Breast epithelium (tissue), 4 donors: ENCODE measurements around the gene GCG. TPM values are rescaled to one million over a fixed set of nuclear protein-coding genes. Genes with fewer than 3 reads are reported as not detected.

Source experiments
- DNase-seq, 2 donors: peaks; one replicate each; pipeline ENCODE4 v3.0.0-alpha.2; 2019; ENCODE audit warnings: low spot score in 2 of 2
- H3K27ac ChIP-seq, 2 donors: fragments of 200-600 bp; sonication (generic) in 1 of 2; one replicate each; pipeline ENCODE4 v1.5.1; 2016 to 2019; ENCODE audit warnings: mild to moderate bottlenecking in 1 of 2
- H3K27me3 ChIP-seq, 2 donors: fragments of 200-600 bp; sonication (generic) in 1 of 2; one replicate each; pipeline versions ENCODE4 v1.5.1 to v1.6.0; 2017 to 2019; ENCODE audit warnings: control low read depth in 1 of 2, mild to moderate bottlenecking in 1 of 2
- H3K36me3 ChIP-seq: fragments of 200-600 bp; one replicate; pipeline ENCODE4 v1.5.1; 2019
- H3K4me1 ChIP-seq, 2 donors: fragments of 200-600 bp; sonication (generic); one replicate each; pipeline ENCODE4 v1.5.1; 2016 to 2019; ENCODE audit warnings: control low read depth in 1 of 2
- H3K4me3 ChIP-seq, 3 donors: fragments of 200-600 bp; sonication (generic); 1 replicate in 2 of 3; 2 replicates in 1 of 3; pipeline ENCODE4 v1.5.1; 2016 to 2019; ENCODE audit warnings: mild to moderate bottlenecking in 3 of 3, moderate library complexity in 2 of 3
- H3K9me3 ChIP-seq, 2 donors: fragments of 200-600 bp; sonication (generic) in 1 of 2; one replicate each; pipeline ENCODE4 v1.5.1; 2016 to 2019; ENCODE audit warnings: control low read depth in 1 of 2
- POLR2A ChIP-seq: fragments of 450-650 bp; IDR thresholded peaks from one replicate; pipeline ENCODE4 v1.6.1; 2016; ENCODE audit warnings: antibody characterized with exemption, mild to moderate bottlenecking, moderate library complexity
- POLR2AphosphoS5 ChIP-seq, 3 donors: sonication (generic); formaldehyde crosslinking; IDR thresholded peaks; one replicate each; pipeline ENCODE4 v1.6.1; 2017; ENCODE audit warnings: antibody characterized with exemption in 3 of 3
- intact Hi-C: fragments of 100-400 bp; cut with DNase I; formaldehyde crosslinking; loops from one replicate; pipeline ENCODE4 v1.15.1; 2023; ENCODE audit warnings: low total_unique reads
- total RNA-seq, 3 donors: library from RNA; depleted of rRNA; stranded (reverse); fragments of >200 nt; gene quantifications; one replicate each; pipeline ENCODE4 v1.1.0, GENCODE V29; 2016
- TF ChIP-seq, protein P1 (sequence below), 3 donors: fragments of 450-650 bp; IDR thresholded peaks; one replicate each; pipeline ENCODE4 v1.5.1; 2016 to 2017; ENCODE audit warnings: antibody characterized with exemption in 3 of 3, mild to moderate bottlenecking in 3 of 3, moderate library complexity in 3 of 3

Gene GCG
- total RNA-seq, 3 donors from 2014 or later: not detected

DNA sequence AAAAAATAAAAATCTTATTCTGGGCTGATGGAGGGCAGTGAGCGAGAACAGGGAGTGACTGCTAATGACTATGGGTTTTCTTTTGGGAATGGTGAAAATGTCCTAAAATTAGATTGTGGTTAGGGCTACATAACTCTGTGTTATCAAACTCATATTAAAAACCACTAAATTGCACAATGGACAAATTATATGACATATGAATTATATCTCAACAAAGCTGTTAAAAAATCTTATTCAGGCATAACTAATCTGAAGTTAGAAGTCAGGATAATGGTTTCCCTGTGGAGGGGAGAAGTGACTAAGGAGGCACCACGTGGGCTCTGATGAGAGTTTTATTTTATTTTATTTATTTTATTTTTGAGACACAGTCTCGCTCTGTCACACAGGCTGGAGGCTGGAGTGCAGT lies 45.9 kb downstream of the GCG start:
- Histone ChIP-seq H3K9me3 (no peaks in the 10 kb centered on the region), H3K27me3 (no peaks in the 10 kb centered on the region), H3K27ac (no peak overlapping the region), H3K4me3 (no peak overlapping the region), H3K4me1 (no peaks in the 10 kb centered on the region), H3K36me3 (no peaks in the 10 kb centered on the region)
- no peak for DNase-seq
- intact Hi-C loops: no loop called here
- TF ChIP-seq POLR2A (no peak), POLR2AphosphoS5 (IDR thresholded peaks at IDR 0.05) (no peak)
- TF ChIP-seq, protein P1, sequence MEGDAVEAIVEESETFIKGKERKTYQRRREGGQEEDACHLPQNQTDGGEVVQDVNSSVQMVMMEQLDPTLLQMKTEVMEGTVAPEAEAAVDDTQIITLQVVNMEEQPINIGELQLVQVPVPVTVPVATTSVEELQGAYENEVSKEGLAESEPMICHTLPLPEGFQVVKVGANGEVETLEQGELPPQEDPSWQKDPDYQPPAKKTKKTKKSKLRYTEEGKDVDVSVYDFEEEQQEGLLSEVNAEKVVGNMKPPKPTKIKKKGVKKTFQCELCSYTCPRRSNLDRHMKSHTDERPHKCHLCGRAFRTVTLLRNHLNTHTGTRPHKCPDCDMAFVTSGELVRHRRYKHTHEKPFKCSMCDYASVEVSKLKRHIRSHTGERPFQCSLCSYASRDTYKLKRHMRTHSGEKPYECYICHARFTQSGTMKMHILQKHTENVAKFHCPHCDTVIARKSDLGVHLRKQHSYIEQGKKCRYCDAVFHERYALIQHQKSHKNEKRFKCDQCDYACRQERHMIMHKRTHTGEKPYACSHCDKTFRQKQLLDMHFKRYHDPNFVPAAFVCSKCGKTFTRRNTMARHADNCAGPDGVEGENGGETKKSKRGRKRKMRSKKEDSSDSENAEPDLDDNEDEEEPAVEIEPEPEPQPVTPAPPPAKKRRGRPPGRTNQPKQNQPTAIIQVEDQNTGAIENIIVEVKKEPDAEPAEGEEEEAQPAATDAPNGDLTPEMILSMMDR (IDR thresholded peaks at IDR 0.05): no peak

DNA sequence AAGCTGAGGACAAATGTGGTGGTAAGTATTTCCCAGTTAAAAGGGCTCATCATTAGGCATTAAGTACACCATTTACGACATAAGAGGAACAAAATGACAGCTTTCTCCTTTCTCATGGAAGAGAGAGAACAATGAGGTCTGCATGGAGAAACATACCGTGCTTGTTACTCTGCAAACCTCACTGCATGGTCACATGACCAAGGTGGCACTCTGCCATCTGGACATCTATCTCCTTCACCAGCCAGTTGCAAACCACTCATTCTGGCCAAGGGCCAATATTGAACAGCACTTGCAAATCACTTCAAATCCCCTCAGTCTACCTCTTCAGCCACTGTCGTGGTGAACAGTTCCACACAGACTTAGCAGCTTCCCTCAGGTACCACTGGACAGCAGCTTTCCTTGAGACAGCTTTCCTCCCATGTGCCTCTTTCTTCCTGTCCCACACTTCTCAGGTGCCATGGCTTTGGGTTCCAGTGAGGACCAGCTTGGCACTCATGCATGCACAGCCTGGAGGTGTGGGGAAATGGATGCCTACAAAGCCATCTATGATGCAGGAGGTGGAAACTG lies 48.5 kb downstream of the GCG start:
- DNase-seq: no peak
- TF ChIP-seq POLR2A (no peak), POLR2AphosphoS5 (IDR thresholded peaks at IDR 0.05) (no peak)
- TF ChIP-seq, protein P1 (IDR thresholded peaks at IDR 0.05): no peak
- Histone ChIP-seq H3K27me3 (no peaks in the 10 kb centered on the region), H3K4me1 (no peaks in the 10 kb centered on the region), H3K4me3 (no peak overlapping the region), H3K27ac (no peak overlapping the region), H3K36me3 (no peaks in the 10 kb centered on the region), H3K9me3 (no peaks in the 10 kb centered on the region)
- intact Hi-C loops: no loop called here

DNA sequence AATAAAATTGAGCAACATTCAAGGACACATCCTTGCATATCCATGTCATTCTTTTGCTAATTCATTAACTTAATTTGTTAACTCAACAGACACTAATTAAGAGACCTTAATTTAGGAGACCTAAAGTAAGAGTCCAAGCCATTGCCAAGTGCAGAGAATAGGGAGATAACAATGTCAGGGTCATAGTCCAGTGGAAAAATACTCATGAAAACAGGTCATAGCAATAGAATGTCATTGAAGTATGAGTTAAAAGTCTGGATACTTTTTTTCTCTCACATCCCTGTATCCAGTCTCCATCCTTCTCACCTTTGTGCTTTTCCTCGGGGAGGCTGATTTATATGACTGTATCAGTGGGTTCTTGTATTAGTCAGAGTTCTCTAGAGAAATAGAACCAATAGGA lies 51.5 kb downstream of the GCG start:
- H3K4me1 ChIP-seq: no peaks in the 10 kb centered on the region
- H3K36me3 ChIP-seq: no peaks in the 10 kb centered on the region
- no peaks in the 10 kb centered on the region for H3K9me3 ChIP-seq
- intact Hi-C loops: no loop called here
- H3K4me3 ChIP-seq: no peak overlapping the region
- no peaks in the 10 kb centered on the region for H3K27me3 ChIP-seq
- TF ChIP-seq POLR2A (no peak), POLR2AphosphoS5 (IDR thresholded peaks at IDR 0.05) (no peak)
- TF ChIP-seq, protein P1 (IDR thresholded peaks at IDR 0.05): no peak
- no peak for DNase-seq
- no peak overlapping the region for H3K27ac ChIP-seq

DNA sequence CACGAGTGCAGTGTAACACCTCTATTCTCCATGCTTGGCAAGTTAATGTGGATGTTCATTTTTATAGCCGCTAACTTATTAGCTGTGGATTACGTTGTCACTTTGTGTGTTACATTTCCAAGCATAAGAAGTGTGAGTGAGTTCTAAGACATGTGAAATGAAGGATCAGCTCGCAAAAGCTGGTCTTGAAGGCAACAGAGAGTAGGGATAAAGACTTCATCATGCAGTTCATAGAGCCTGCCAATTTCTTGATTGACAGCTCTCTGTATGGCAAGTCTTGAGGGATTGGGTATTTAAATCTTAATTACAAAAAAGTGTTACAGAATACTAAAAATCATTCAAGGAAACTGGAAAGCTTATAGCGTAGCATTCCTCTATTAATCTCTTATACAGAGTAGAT lies 52.2 kb downstream of the GCG start:
- H3K27ac ChIP-seq: no peak overlapping the region
- H3K27me3 ChIP-seq: no peaks in the 10 kb centered on the region
- no peaks in the 10 kb centered on the region for H3K9me3 ChIP-seq
- intact Hi-C loops: no loop called here
- no peak for DNase-seq
- no peaks in the 10 kb centered on the region for H3K4me1 ChIP-seq
- TF ChIP-seq POLR2A (no peak), POLR2AphosphoS5 (IDR thresholded peaks at IDR 0.05) (no peak)
- TF ChIP-seq, protein P1 (IDR thresholded peaks at IDR 0.05): no peak
- no peaks in the 10 kb centered on the region for H3K36me3 ChIP-seq
- no peak overlapping the region for H3K4me3 ChIP-seq

Other genes with a start within 250 kb of the GCG start
- gene DPP4, start 78.0 kb downstream of the GCG start, total RNA-seq: 10 to 100 TPM in 2 of 3 donors, 1 to 10 TPM in 1; 7.5 to 17.3 (median 11.8) TPM
- gene FAP, start 91.2 kb upstream of the GCG start, total RNA-seq: 10 to 100 TPM; 14.4 to 36.0 (median 22.4) TPM
- 10 to 100 TPM in 2 of 3 donors, 1 to 10 TPM in 1; 9.6 to 19.9 (median 13.1) TPM for gene IFIH1, start 166.4 kb upstream of the GCG start, total RNA-seq
- 10 to 100 TPM; 18.9 to 36.6 (median 24.6) TPM for gene GCA, start 191.9 kb upstream of the GCG start, total RNA-seq